Keratinocyte (primary cell): Measurements from ENCODE around the gene ZNF628.

Experiments
- CTCF ChIP-seq, 3 experiments: IDR thresholded peaks in 1 of 3; conservative IDR thresholded peaks in 1 of 3; optimal IDR thresholded peaks in 1 of 3; 2 replicates in 2 of 3; 3 replicates in 1 of 3; pipeline versions ENCODE3 to v1.5.1; 2011; ENCODE audit warnings: low read length in 3 of 3, mild to moderate bottlenecking in 3 of 3, moderate library complexity in 2 of 3, control low read depth in 1 of 3, inconsistent platforms in 1 of 3; ENCODE audit not compliant: insufficient read depth in 2 of 3; ENCODE audit errors: extremely low read depth in 1 of 3
- EZH2 ChIP-seq: IDR thresholded peaks from one replicate; pipeline ENCODE4 v1.6.1; 2012; ENCODE audit warnings: inconsistent platforms, mild to moderate bottlenecking, low read length, moderate library complexity

DNA sequence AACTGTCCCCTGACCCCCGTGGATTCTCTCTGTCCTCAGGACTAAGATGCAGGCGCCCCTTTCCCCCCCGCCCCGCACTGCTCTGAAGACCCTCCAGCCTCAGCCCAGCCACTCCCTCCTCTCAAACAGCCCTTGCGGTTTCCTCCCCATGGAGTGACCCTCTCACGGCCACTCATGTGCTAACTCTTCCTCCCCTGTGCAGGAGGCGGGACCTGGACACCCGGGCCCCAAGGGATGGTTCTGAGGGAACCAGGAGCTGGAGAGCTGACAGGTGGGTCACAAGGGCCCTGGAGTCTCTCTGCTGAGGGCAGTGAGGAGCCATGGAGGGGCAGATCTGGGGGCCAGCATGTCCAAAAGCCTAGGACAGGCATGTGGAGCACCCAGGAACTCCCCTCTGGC lies 16.9 kb upstream of the ZNF628 start:
- TF ChIP-seq CTCF (optimal IDR thresholded peaks at IDR 0.05 in 1 of 3, IDR thresholded peaks at IDR 0.05 in 1 of 3, conservative IDR thresholded peaks at IDR 0.05 in 1 of 3; ENCODE audit: extremely low read depth in 1 of 3, insufficient read depth in 2 of 3, low read length in 3 of 3), result no peak
- TF ChIP-seq EZH2, result no peak
